RWPE1 (cell line): Measurements from ENCODE around the gene MICAL3.

Experiments used
- CTCF ChIA-PET: fragments of 350-600 bp; sonication (Branson Sonifier 250); formaldehyde crosslinking; extraction: SDS; loops from one replicate; lab custom pipeline; 2021; lab: Yijun Ruan, JAX
- POLR2A ChIA-PET: fragments of 400-600 bp; formaldehyde crosslinking; extraction: SDS; loops from one replicate; lab custom pipeline; 2020; ENCODE audit warnings: antibody characterized with exemption; ENCODE audit not compliant: low non-redundant PET; lab: Yijun Ruan, JAX
- DNase-seq: peaks from one replicate; pipeline ENCODE4 v3.0.0; 2012; ENCODE audit warnings: low spot score
- H3K27ac ChIP-seq: fragments of 450-650 bp; 2 replicates; pipeline ENCODE4 v1.5.1; 2017
- TF ChIP-seq, protein P1 (sequence below): fragments of 450-650 bp; conservative IDR thresholded peaks from 2 replicates; pipeline ENCODE4 v1.5.1; 2017; ENCODE audit warnings: low read depth, mild to moderate bottlenecking

MICAL3 gene

DNA sequence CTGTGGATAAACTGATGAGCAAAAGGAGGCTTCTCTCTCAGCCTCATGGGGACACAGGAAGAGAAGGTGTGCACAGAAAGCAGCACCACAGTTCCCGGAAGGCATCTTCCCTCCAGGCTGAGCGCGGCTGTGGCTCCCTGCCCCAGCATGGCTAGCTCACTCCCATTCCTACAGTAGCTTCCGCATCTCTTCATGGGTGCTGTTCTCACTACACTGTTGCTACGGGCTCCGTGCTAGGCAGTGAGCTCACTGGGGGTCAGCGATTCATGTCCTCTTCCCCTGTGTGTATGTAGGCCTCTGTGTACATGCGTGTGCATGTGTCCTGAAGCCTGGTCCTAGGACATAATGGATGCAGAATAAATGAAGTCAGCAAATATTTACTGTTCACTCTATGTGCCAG is 64.3 kb downstream of the MICAL3 start:
- no peak overlapping the region for H3K27ac ChIP-seq
- CTCF ChIA-PET: interaction anchor here (0.5 kb wide), 1 partner anchor 41 kb away, joined by 3 read pairs; no protein-coding TSS in a partner anchor
- TF ChIP-seq, protein P1, sequence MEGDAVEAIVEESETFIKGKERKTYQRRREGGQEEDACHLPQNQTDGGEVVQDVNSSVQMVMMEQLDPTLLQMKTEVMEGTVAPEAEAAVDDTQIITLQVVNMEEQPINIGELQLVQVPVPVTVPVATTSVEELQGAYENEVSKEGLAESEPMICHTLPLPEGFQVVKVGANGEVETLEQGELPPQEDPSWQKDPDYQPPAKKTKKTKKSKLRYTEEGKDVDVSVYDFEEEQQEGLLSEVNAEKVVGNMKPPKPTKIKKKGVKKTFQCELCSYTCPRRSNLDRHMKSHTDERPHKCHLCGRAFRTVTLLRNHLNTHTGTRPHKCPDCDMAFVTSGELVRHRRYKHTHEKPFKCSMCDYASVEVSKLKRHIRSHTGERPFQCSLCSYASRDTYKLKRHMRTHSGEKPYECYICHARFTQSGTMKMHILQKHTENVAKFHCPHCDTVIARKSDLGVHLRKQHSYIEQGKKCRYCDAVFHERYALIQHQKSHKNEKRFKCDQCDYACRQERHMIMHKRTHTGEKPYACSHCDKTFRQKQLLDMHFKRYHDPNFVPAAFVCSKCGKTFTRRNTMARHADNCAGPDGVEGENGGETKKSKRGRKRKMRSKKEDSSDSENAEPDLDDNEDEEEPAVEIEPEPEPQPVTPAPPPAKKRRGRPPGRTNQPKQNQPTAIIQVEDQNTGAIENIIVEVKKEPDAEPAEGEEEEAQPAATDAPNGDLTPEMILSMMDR: no peak
- POLR2A ChIA-PET: no interaction called here
- DNase-seq: no peak

- DNase-seq: no peak
- peak overlapping the region; percentile 18; the same call in 1 of the 2 replicates for H3K27ac ChIP-seq
- CTCF ChIA-PET: no interaction called here
- POLR2A ChIA-PET: no interaction called here
- TF ChIP-seq, protein P1: no peak
Measured at GRCh38 chr22:17958166-17958565, 66.2 kb downstream of the MICAL3 start.

GRCh38 chr22:17957693-17958092 is 66.7 kb downstream of the MICAL3 start:
- CTCF ChIA-PET: no interaction called here
- TF ChIP-seq, protein P1: no peak
- POLR2A ChIA-PET: interaction anchor here (0.6 kb wide), 1 partner anchor 9 kb away, joined by 3 read pairs; no protein-coding TSS in a partner anchor
- no peak overlapping the region for H3K27ac ChIP-seq
- no peak for DNase-seq

- ChIA-PET CTCF (no interaction called here), POLR2A (interaction anchor here (0.6 kb wide), 1 partner anchor 10 kb away, joined by 3 read pairs; no protein-coding TSS in a partner anchor)
- TF ChIP-seq, protein P1: no peak
- no peak overlapping the region for H3K27ac ChIP-seq
- DNase-seq: no peak
Measured at GRCh38 chr22:17957204-17957603, 67.2 kb downstream of the MICAL3 start.

DNA sequence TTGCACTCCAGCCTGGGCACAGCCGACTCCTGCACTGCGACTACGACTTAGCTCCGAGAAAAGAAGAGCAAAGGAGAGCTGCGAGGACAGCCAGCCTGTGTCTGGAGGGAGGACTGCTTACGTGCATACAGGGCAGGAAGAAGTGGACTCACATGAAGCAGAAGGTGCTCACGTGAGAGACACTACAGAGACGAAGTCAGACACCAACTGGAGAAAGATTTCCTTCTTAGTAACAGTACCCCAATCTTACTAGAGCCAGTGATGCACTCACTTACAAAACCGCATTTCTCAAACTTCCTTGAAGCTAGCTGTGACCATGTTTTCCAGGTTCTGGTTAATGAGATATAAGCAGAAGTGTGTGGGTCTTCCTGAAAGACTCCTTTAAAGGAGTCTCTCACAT is 67.7 kb downstream of the MICAL3 start:
- ChIA-PET CTCF (no interaction called here), POLR2A (no interaction called here)
- peak overlapping the region; percentile 39; the same call in 1 of the 2 replicates for H3K27ac ChIP-seq
- TF ChIP-seq, protein P1: no peak
- no peak for DNase-seq

GRCh38 chr22:17955590-17956379 is 68.6 kb downstream of the MICAL3 start:
- no peak for DNase-seq
- POLR2A ChIA-PET: no interaction called here
- CTCF ChIA-PET: no interaction called here
- TF ChIP-seq, protein P1: no peak
- peak overlapping the region; percentile 39; the same call in 1 of the 2 replicates for H3K27ac ChIP-seq
